Endothelial cell of umbilical vein (primary cell): Measurements from ENCODE around the gene OR6K3.

Experiments
- CTCF ChIP-seq, 2 donors: IDR thresholded peaks; 1 replicate in 1 of 2; 2 replicates in 1 of 2; pipeline ENCODE4 v1.5.1; 2011; ENCODE audit warnings: low read length in 2 of 2, mild to moderate bottlenecking in 2 of 2, moderate library complexity in 2 of 2, control low read depth in 1 of 2, inconsistent platforms in 1 of 2, low read depth in 1 of 2; ENCODE audit not compliant: insufficient read depth in 1 of 2; ENCODE audit errors: extremely low read depth in 1 of 2
- EZH2 ChIP-seq: IDR thresholded peaks from 2 replicates; pipeline ENCODE4 v1.6.1; 2012; ENCODE audit warnings: borderline replicate concordance, low read depth, mild to moderate bottlenecking, moderate library complexity, low read length, inconsistent platforms; ENCODE audit not compliant: severe bottlenecking
- FOS ChIP-seq: IDR thresholded peaks from 2 replicates; pipeline ENCODE4 v1.6.1; 2011; ENCODE audit warnings: mild to moderate bottlenecking, low read length, moderate library complexity, borderline replicate concordance; ENCODE audit not compliant: insufficient read depth
- JUN ChIP-seq: IDR thresholded peaks from 2 replicates; pipeline ENCODE4 v1.6.1; 2011; ENCODE audit warnings: borderline replicate concordance, low read depth; ENCODE audit not compliant: insufficient read length, insufficient read depth
- POLR2A ChIP-seq: IDR thresholded peaks from 2 replicates; pipeline ENCODE4 v1.6.1; 2012; ENCODE audit warnings: low read depth, mild to moderate bottlenecking, control low read depth, low read length
- POLR2AphosphoS5 ChIP-seq: IDR thresholded peaks from 2 replicates; pipeline ENCODE4 v1.6.1; 2012; ENCODE audit warnings: low read depth, mild to moderate bottlenecking, control low read depth, low read length, moderate library complexity; ENCODE audit not compliant: insufficient read depth
- TF ChIP-seq, protein P1 (sequence below): IDR thresholded peaks from 2 replicates; pipeline ENCODE4 v1.6.1; 2011; ENCODE audit not compliant: insufficient read depth, insufficient read length

GRCh38 chr1:158719664-158720063 is 856 bp downstream of the OR6K3 start:
- no peak for TF ChIP-seq CTCF (IDR thresholded peaks at IDR 0.05; ENCODE audit: extremely low read depth in 1 of 2, insufficient read depth in 1 of 2, low read depth in 1 of 2, low read length in 2 of 2)
- TF ChIP-seq POLR2A: no peak
- TF ChIP-seq, protein P1, sequence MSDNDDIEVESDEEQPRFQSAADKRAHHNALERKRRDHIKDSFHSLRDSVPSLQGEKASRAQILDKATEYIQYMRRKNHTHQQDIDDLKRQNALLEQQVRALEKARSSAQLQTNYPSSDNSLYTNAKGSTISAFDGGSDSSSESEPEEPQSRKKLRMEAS: no peak
- no peak for TF ChIP-seq EZH2
- no peak for TF ChIP-seq JUN
- no peak for TF ChIP-seq POLR2AphosphoS5
- no peak for TF ChIP-seq FOS
